ENCODE data around the gene PRR23E. TPM values are rescaled to one million over a fixed set of nuclear protein-coding genes. Genes with fewer than 3 reads are reported as not detected.

The PRR23E gene
- total RNA-seq, 1 donor from 2014 or later: not detected

Small RNA genes within 50 kb of the gene (small RNA-seq; reads per million reads assigned to genes)
- gene RF00019 (ENCODE audit: low replicate concordance): not detected
- gene RNU6-1047P (ENCODE audit: low replicate concordance): not detected

Other genes with a start within 250 kb of the PRR23E start
- gene PLXNA1, start 210.0 kb upstream of the PRR23E start, total RNA-seq: 61.2 TPM
- not detected for gene PRR20G, start 94.9 kb downstream of the PRR23E start, total RNA-seq

Measured in temporal lobe (tissue), 2 donors.